Nephron progenitor cell (in vitro differentiated cells): ENCODE measurements around the gene EFCAB5.
"Not testable (repeated sequence)": the region's sequence is repeated elsewhere in the genome, so short reads cannot be mapped to it uniquely, and the experiment has no call there.

ENCODE experiments used
- DNase-seq: peaks from one replicate; pipeline ENCODE4 v3.0.0; 2021
- H3K27ac Mint-ChIP-seq: 2 replicates; pipeline ENCODE4 v1.8.0; 2021; ENCODE audit warnings: mild to moderate bottlenecking, moderate library complexity, mixed read lengths
- H3K27me3 Mint-ChIP-seq: 2 replicates; pipeline ENCODE4 v1.8.0; 2021; ENCODE audit warnings: mild to moderate bottlenecking, low read depth, mixed read lengths; ENCODE audit not compliant: poor library complexity
- H3K36me3 Mint-ChIP-seq: 2 replicates; pipeline ENCODE4 v1.8.0; 2021; ENCODE audit warnings: low read depth, mixed read lengths
- H3K4me1 Mint-ChIP-seq: 2 replicates; pipeline ENCODE4 v1.8.0; 2021; ENCODE audit warnings: mixed read lengths
- H3K4me3 Mint-ChIP-seq: 2 replicates; pipeline ENCODE4 v1.8.0; 2021; ENCODE audit warnings: mild to moderate bottlenecking, moderate library complexity, mixed read lengths
- H3K9me3 Mint-ChIP-seq: 2 replicates; pipeline ENCODE4 v1.8.0; 2021; ENCODE audit warnings: mild to moderate bottlenecking, moderate library complexity, mixed read lengths
- CTCF ChIP-seq: fragments of 200-600 bp; sonication (generic); IDR thresholded peaks from 2 replicates; pipeline ENCODE4 v1.5.0; 2021; ENCODE audit warnings: antibody characterized with exemption

The EFCAB5 gene

GRCh38 chr17:30002088-30002487 lies 60.7 kb downstream of the EFCAB5 start:
- H3K36me3 Mint-ChIP-seq = no peaks in the 10 kb centered on the region
- no peak for DNase-seq
- H3K27me3 Mint-ChIP-seq = peaks cover 7% of the 10 kb centered on the region
- H3K4me3 Mint-ChIP-seq = no peak overlapping the region
- H3K27ac Mint-ChIP-seq = no peak overlapping the region
- H3K4me1 Mint-ChIP-seq = peaks cover 12% of the 10 kb centered on the region
- no peak for TF ChIP-seq CTCF
- peaks cover 20% of the 10 kb centered on the region for H3K9me3 Mint-ChIP-seq

GRCh38 chr17:30005709-30006320 lies 64.4 kb downstream of the EFCAB5 start:
- H3K27ac Mint-ChIP-seq = no peak overlapping the region

GRCh38 chr17:30011934-30012333 lies 70.5 kb downstream of the EFCAB5 start:
- H3K36me3 Mint-ChIP-seq, DNase-seq, H3K27ac Mint-ChIP-seq, H3K4me3 Mint-ChIP-seq, H3K4me1 Mint-ChIP-seq: not testable (repeated sequence)
- Mint-ChIP-seq H3K27me3 (peaks cover 12% of the 10 kb centered on the region), H3K9me3 (peaks cover 38% of the 10 kb centered on the region)

More at GRCh38 chr17:30005709-30006320, 64.4 kb downstream of the EFCAB5 start:
- Mint-ChIP-seq H3K4me3 (no peak overlapping the region), H3K9me3 (peaks cover 26% of the 10 kb centered on the region), H3K36me3 (no peaks in the 10 kb centered on the region), H3K27me3 (peaks cover 7% of the 10 kb centered on the region), H3K4me1 (peaks cover 12% of the 10 kb centered on the region)
- no peak for TF ChIP-seq CTCF
- DNase-seq = no peak

- H3K27me3 Mint-ChIP-seq = no peaks in the 10 kb centered on the region
Measured at GRCh38 chr17:30021708-30022317, 80.4 kb downstream of the EFCAB5 start.

GRCh38 chr17:30025325-30025724 lies 83.9 kb downstream of the EFCAB5 start:
- DNase-seq, H3K27ac Mint-ChIP-seq: not testable (repeated sequence)

More at GRCh38 chr17:30021708-30022317, 80.4 kb downstream of the EFCAB5 start:
- Mint-ChIP-seq H3K9me3 (peaks cover 3% of the 10 kb centered on the region), H3K27ac (no peak overlapping the region), H3K4me3 (no peak overlapping the region), H3K36me3 (no peaks in the 10 kb centered on the region), H3K4me1 (no peaks in the 10 kb centered on the region)
- peak; percentile 14 for DNase-seq
- peak; percentile 87 for TF ChIP-seq CTCF

GRCh38 chr17:30027676-30028075 lies 86.2 kb downstream of the EFCAB5 start:
- Mint-ChIP-seq H3K27me3 (no peaks in the 10 kb centered on the region), H3K4me3 (no peak overlapping the region), H3K4me1 (no peaks in the 10 kb centered on the region), H3K36me3 (no peaks in the 10 kb centered on the region), H3K27ac (no peak overlapping the region), H3K9me3 (peaks cover 3% of the 10 kb centered on the region)
- no peak for DNase-seq
- no peak for TF ChIP-seq CTCF

More at GRCh38 chr17:30025325-30025724, 83.9 kb downstream of the EFCAB5 start:
- H3K27me3 Mint-ChIP-seq, H3K4me1 Mint-ChIP-seq, H3K36me3 Mint-ChIP-seq, H3K9me3 Mint-ChIP-seq, H3K4me3 Mint-ChIP-seq: not testable (repeated sequence)
